Posterior vena cava (tissue), 2 donors: ENCODE measurements around the gene CHTOP. TPM values are rescaled to one million over a fixed set of nuclear protein-coding genes. Genes with fewer than 3 reads are reported as not detected.
"Not testable (repeated sequence)": the region's sequence is repeated elsewhere in the genome, so short reads cannot be mapped to it uniquely, and the experiment has no call there.

ENCODE experiments used
- DNase-seq: peaks from one replicate; pipeline ENCODE4 v3.0.0-alpha.2; 2020; ENCODE audit warnings: low spot score
- intact Hi-C, 2 donors: fragments of 100-400 bp; cut with DNase I; formaldehyde crosslinking; loops; one replicate each; pipeline versions ENCODE4 v1.14.1 to v1.14.2; 2022 to 2023
- total RNA-seq, 2 donors: library from RNA; stranded (reverse); fragmentation: NEBNext Ultra II Directional; extraction: Animal tissue kit (Norgen Biotek cat#: 25700); gene quantifications; one replicate each; pipeline ENCODE4 v1.2.1, GENCODE V29; 2021
- donor health status: DM: yes; HTN: yes; CAD: no.
- donor health status: DM: yes; HTN: yes; CAD: no.

The CHTOP gene
- total RNA-seq, 2 donors from 2014 or later = 44.5 to 47.3 TPM

DNA sequence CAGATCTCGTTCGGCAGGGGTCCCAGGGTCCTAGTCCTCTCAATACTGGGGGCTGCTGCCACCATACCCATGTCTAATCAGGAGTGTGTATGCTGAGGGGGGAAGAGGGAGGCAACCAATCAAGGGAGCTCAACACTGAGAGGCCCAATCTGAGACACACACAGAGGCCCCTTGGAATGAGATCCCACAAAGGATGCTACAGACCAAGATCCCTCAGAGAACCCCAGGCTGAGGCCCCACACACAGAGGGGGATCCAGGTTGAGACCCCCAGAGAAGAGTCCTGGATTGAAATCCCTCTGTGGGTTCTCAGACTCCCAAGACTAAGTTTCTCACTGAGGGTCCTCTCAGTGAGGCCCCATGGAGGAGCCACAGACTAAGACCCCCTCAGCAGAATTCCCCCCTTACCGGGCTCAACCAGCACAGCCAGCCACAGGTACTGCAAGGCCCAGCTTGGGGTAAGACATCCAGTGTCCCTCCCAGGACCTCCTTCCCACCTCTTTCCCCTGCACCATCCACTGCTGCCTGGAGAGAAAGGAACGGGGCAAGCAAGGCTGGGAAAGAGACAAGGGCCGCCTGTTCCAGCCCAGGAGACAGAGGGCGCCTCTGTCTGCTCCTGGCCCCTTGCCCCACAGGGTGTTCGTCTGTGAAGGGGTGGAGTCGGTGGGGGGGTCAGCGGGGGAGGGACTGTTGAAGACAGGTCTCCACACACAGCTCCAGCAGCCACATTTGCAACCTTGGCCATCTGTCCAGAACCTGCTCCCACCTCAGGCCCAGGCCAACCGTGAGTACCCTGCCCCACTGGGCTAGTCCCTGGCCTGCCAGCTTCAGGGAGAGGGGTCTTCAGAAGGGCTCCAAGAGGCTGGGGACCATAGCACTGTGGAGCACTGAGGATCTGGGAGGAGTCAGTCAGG lies 5.9 kb upstream of the CHTOP start, which contains the start of gene S100A1:
Gene S100A1 (plus strand): TSS at position 720 of the 912 bp plus-strand sequence. CDS start 2,088 bp downstream, outside the sequence.
- DNase-seq = no peak
- intact Hi-C loops = no loop called here

DNA sequence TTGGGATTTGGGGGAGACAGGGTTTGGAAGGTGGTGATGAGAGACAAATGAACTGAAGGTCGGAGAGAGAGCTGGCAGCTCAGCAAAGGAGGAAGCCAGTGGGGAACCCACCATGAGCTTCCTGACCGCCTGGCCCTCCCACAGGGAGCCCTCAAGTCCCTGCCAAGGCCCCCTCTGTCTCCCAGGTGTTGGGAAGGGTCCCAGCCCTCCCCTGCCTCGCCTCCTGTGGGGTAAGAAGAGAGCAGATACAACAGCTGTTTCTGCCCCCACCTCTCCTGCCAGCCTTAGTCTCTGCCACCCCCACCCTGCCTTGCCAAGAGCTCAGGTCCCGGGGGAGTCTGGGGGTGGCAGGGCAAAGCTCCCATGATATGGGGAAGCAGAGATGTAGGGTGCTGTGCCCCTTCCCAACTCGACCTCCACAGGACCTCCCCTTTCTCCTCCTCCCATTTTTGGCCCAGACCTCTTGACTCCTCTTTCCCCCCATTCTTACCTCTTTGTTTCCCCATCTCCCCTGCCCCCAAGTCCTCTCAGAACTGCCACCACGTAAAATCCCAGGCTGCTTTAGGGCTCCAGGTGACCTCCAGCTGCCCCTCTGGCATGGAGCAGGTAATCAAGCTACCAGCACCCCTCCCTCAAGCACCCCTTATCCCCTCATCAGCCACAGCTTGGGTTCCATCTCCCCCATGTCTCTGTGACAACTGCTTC lies 5.1 kb upstream of the CHTOP start:
- intact Hi-C loops = no loop called here
- DNase-seq = no peak

DNA sequence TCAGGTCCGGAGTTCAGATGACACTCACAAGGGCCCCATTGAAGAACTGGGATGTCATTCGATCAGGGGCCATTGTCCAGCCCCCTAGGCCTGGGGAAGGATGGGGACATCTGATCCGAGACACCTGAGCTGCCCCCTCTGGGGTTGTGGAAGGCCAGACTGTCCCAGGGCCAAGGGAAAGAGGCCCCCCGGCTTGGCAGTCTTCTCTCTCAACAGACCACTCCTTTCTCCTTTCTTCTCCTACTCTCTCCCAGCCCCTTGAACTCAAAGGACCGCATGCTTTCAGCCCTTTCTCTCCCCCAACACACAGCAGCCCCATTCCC lies 4.6 kb upstream of the CHTOP start:
- intact Hi-C loops = no loop called here
- no peak for DNase-seq

DNA sequence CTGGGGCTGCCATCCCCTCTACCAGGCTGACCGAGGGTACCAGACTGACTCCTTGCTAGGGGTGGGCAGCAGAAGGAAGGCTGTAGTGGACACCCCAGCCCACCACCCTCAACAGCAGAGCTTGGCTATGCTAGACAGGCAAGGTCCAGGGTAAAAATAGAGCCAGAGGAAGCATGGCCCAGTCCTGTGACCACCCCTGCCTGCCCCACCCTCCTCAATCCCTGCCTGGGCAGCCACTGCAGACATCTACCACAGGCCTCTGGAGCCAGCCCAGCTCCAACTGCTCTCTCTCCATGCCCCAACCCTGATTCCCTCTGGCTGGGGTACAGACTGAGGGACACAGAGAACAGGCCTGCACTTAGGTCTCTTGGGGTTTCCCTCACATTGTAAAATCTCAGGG lies 3.9 kb upstream of the CHTOP start:
- intact Hi-C loops = no loop called here
- no peak for DNase-seq

DNA sequence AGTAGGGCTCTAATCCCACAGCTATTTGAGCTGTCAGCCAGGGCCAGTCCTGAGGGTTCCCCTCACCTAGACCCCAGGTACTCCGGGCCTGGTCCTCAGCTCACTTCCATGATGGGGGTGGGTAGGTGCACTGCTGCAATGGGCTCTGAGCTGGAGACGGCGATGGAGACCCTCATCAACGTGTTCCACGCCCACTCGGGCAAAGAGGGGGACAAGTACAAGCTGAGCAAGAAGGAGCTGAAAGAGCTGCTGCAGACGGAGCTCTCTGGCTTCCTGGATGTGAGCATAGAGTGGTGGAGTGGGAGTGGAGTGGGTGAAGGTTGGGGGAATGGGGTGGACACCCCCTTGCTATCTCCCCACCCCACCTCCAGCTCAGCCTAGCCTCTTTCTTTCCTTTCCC lies 3.5 kb upstream of the CHTOP start:
- DNase-seq = no peak
- intact Hi-C loops = no loop called here

DNA sequence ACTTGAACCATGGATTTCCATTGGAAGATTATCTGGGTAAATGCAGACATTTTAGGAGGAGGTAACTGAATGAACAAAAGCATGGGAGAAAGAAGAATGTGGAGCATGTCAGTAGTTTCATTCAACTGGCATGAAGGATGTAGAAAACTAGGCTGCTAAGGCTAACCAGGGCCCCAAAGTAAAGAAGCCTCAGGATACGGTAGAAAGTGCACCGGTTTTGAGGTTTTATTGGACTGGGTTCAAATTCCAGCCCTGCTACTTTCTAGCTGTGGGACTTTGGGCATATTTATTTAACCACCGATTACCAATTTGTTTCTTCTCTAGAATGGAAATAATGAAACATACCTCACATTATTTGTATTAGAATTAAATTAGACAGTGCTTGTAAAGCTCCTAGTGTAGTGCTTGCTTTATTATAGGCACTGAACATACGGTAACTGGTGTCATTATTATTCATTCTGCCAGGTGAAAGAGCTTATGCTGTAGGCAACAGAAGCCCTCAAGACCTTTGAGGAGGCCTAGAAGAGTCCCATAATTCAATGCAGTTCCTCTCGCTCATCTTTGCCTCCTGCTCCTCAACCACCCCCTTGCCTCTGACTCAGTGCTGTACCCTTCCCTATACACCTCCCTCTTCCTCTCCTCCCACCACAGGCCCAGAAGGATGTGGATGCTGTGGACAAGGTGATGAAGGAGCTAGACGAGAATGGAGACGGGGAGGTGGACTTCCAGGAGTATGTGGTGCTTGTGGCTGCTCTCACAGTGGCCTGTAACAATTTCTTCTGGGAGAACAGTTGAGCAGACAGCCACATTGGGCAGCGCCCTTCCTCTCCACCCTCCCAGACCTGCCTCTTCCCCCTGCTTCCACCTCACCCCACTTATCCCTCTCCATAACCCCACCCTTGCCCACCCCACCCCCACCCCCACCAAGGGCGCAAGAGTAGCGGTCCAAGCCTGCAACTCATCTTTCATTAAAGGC lies 2.5 kb upstream of the CHTOP start:
- intact Hi-C loops = no loop called here
- DNase-seq = no peak

DNA sequence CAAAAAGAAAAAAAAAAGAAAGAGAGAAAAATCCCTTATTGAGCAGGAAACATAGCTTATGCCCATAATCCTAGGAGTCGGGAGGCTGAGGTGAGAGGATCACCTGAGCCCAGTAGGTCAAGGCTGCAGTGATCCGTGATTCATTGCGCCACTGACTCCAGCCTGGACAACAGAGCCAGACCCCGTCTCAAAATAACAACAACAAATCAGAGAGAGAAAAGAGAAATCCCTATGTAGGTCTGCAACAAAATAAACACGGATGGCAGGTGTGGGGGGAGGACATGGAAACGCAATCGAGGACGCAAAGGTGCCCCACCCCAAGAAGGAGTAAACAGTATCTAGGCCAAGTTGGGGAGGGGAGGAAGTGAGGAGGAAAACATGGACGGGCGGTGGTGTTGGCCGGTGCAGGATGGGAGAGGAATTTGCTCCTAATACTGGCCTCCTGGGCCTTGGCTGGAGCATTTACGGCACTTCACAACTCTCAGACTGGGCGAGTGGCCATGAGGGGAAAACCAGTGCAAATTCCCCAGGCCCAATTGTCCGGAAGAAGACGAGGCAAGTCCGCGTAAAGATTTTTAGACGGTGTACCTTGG lies 609 bp upstream of the CHTOP start:
- peak; percentile 87 for DNase-seq
- intact Hi-C loops = no loop called here

DNA sequence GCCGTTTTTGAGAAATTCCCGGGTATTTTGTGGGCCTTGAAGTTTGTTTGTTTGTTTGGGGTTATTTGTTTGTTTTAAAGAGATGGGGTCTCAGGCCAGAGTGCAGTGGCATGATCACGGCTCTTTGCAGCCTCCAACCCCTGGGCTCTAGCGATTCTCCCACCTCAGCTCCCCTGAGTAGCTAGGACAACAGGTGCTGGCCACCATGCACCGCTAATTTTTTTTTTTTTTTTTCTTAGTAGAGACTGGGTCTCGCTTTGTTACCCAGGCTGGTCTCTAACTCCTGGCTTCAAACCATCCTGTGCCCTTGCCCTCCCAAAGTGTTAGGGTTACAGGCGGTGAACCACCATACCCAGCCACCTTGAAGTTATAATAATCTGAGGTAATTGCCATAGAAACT lies 2.0 kb downstream of the CHTOP start:
- intact Hi-C loops = no loop called here
- DNase-seq = no peak

DNA sequence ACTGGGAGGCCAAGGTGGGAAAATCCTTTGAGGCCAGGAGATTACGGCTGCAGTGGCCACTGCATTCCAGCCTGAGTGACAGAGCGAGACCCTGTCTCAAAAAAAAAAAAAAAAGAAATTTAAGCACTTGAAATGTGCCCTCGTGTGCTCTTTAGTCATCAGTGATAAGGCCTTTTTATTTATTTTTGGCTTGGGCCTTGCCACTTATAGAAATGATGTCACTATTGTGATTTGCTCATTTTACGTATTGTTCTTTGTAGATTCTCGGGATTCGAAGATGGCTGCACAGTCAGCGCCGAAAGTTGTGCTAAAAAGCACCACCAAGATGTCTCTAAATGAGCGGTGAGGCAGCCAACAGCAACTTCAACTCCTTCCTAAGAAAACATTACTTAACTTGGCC lies 2.4 kb downstream of the CHTOP start:
- no peak for DNase-seq
- intact Hi-C loops = no loop called here

DNA sequence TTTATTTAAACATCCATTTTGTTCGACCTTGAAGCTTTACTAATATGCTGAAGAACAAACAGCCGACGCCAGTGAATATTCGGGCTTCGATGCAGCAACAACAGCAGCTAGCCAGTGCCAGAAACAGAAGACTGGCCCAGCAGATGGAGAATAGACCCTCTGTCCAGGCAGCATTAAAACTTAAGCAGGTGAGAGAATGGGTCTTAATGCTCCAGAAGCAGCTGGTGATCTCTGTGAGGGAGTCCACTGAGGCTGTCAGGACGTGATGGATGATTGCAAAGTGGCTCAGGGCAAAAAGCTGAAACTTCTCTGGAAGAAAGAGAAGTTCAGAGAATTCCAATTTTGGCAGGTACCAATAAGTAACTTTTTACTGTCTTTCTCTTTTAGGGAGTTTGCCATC lies 4.4 kb downstream of the CHTOP start:
- DNase-seq = no peak
- intact Hi-C loops = no loop called here

DNA sequence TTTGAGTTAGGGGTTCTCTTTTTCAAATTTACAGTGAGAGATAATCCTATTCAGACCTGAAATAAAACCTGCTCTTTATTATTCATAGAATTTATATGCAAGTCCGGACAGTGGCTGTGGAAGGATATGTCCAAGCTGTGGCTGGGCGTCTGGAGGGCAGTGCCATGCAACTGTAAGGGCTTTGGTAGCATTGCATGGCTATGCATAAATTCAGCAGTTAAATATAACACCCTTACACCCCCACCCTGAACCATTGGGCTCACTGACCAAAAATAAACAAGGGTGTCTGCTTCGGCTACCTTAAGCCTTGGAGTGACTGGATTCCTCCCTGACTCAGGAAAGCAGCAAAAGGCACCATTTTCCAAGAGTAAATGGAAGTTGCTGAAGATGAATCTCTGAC lies 5.4 kb downstream of the CHTOP start:
- no peak for DNase-seq
- intact Hi-C loops = no loop called here

DNA sequence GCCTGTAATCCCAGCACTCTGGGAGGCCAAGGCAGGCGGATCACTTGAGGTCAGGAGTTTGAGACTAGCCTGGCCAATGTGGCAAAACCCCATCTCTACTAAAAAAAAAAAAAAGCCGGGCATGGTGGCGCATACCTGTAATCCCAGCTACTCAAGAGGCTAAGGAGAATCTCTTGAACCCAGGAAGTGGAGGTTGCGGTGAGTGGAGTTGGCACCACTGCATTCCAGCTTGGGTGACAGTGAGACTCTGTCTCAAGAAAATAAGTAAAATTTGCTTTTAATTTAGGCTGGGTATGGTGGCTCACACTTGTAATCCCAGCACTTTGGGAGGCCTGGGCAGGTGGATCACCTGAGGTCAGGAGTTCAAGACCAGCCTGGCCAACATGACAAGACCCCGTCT lies 6.3 kb downstream of the CHTOP start:
- DNase-seq, intact Hi-C loops: not testable (repeated sequence)

DNA sequence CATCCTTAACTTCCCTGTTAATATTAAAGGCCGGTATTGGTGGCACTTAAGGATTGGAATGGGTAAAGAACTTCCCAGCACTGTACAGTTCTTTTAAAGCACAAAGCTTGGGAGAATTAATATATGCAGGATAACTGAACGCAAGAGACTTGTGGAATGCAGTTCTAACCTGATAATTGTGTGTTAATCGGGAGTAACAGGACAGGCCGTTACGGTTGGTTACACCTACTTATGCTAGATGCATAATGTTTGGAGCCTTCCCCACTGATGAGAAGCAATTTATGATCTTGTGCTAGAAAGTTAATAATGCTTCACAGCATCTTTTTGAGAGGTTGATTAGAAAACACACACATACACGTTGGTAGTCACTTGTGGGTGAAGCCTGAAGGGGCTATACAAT lies 7.0 kb downstream of the CHTOP start:
- no peak for DNase-seq
- intact Hi-C loops = no loop called here

DNA sequence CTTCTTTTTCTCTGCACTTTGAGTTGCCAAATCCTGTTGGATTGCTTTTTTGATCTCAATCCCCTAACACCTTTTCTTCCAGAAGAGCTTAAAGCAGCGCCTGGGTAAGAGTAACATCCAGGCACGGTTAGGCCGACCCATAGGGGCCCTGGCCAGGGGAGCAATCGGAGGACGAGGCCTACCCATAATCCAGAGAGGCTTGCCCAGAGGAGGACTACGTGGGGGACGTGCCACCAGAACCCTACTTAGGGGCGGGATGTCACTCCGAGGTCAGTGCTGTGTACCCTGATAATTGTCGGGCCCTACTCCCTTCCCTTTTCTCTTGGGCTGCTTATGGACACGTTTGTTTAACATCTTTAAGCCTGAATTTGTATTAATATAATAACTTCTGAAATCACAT lies 8.3 kb downstream of the CHTOP start:
- no peak for DNase-seq
- intact Hi-C loops = no loop called here

DNA sequence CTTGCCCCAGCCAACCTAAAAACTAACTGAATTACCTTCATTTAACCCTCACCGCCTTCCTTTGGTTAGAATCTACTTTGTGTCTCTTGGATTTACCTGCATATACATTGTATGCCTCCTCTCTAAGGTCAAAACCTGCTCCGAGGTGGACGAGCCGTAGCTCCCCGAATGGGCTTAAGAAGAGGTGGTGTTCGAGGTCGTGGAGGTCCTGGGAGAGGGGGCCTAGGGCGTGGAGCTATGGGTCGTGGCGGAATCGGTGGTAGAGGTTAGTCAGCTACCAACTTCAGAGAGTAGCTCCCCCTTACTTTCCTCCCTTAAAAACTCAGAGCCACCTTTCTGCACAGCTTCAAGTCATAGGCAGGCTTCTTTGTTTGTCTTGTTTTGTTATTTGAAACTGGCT lies 9.2 kb downstream of the CHTOP start:
- intact Hi-C loops = no loop called here
- no peak for DNase-seq

DNA sequence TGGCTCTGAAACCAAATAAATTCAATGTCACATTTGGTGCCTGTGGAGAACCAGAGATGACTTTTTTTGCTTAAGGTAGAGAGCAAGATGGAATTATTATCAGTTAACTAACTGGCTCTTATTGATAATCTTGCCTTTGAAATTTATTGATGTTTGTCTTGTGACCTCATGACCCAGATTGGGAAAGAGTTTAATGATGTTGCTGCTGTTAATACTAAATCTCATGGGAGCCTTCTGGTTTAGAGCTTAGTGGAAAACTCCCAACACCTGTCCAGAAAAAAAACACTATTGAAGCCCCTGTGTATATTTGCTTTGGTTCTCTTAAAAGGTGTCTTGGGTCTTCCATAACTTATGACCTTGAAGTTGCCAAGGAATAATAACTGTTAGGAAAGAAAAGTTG lies 9.9 kb downstream of the CHTOP start:
- no peak for DNase-seq
- intact Hi-C loops = no loop called here

DNA sequence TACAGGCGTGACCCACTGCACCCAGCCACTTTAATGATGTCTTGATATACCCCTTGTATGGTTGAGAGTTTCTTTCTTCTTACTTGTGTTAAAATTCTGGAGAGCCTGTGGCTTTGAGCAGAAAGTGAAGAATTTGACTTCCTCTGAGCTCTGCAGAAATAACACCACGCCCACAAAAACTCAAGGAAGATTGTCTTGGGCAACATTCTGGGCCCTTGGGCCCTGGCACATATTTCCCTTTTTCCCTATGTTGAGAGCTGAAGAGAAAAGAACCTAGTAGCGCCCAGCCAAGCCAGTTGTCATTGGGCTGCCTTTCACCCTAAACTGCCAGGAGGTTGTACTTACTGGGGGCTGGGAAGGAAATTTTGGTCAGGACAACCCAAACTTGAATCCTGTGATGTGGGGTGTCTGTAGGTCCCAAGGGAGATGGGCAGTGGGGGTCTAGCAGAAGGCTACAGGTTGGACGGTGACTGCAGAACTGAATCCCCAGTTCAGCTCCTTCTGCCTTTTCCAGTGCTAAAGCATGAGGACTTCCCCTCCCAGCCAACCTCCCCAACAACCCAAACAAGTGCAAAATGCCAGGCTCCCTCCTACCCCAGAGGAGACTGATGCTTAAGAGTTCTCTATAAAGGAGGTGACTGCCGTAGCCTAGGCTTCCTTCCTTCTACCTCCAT lies 12.9 kb downstream of the CHTOP start:
- intact Hi-C loops = no loop called here
- DNase-seq = no peak

DNA sequence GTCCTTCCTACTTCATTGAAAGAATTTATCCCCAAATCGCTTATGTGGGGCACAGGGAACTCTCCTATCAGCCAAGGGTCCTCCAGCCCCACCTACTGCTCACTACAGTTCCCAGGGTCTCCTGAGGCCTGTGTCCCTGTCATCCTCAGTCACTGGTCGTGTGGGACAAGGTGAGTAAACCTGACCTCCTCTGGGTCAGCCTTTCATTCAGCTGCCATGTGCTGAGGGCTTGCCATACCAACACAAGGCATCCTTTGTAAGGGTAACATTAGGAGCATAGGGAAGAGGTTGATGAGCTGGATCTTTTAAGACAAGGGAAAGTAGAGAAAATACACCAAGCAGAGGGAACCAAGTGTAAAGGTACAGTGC lies 13.5 kb downstream of the CHTOP start:
- no peak for DNase-seq
- intact Hi-C loops = no loop called here
